Measurements from ENCODE around the gene ROR2. TPM values are rescaled to one million over a fixed set of nuclear protein-coding genes. Genes with fewer than 3 reads are reported as not detected.

ROR2 gene
- total and polyA plus RNA-seq, 2 of the 8 experiments (the other 6 are each of a cell fraction or from before 2014, with no cell fraction given) = 2.7 to 4.3 TPM

DNA sequence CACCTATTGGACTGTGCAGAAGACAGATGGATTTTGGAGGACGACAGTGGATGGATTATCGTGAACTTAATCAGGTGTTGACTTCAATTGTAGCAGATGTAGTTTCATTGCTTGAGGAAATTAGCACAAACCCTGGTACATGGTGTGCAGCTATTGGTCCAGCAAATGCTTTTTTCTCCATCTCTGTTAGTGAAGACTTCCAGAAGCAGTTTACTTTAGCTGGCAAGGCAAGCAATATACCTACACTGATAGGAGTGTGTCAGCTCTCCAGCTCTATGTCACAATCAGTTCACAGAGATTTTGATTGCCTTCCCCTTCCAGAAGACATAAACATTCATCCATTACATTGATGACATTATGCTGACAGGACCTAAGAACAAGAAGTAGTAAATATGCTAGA, 35.7 kb upstream of the ROR2 start:
- H2BK20ac ChIP-seq (ENCODE audit: low read length) = no peak overlapping the region
- DNase-seq (ENCODE audit: low read depth in 1 of 2, low spot score in 2 of 2) (no peak), FAIRE-seq (no peak)
- H3K23ac ChIP-seq (ENCODE audit: insufficient read length) = no peak overlapping the region
- WGBS, 2 experiments (ENCODE audit: extremely low coverage in 1 of 2, insufficient coverage in 1 of 2, insufficient read length in 1 of 2, insufficient replicate concordance in 2 of 2, low coverage in 1 of 2, low lambda C conversion rate in 2 of 2, missing lambda C conversion rate in 1 of 2) = 84% methylated on average over 2 of the region's 2 CpGs; no CpG with 5 or more reads in 1 of the 2 experiments
- H3K18ac ChIP-seq (ENCODE audit: extremely low read depth, low read length) = no peak overlapping the region
- H2BK12ac ChIP-seq (ENCODE audit: low read depth, low read length) = no peak overlapping the region
- H3K4me3 ChIP-seq (ENCODE audit: extremely low read depth in 1 of 4, insufficient read depth in 2 of 4, low read depth in 3 of 4, low read length in 4 of 4) = no peak overlapping the region
- no peak overlapping the region for H2AFZ ChIP-seq (ENCODE audit: low read length)
- H3K36me3 ChIP-seq (ENCODE audit: control insufficient read depth in 2 of 4, insufficient read depth in 4 of 4, low read length in 3 of 4) = no peaks in the 10 kb centered on the region
- CTCF ChIA-PET (ENCODE audit: partially characterized antibody) = interaction anchor here (15.3 kb wide), 1 partner anchor 31 kb away, joined by 180 read pairs; the partner anchor contains the start of gene ROR2
- no peak overlapping the region for H3K9ac ChIP-seq (replicated peaks in 1 of 4; ENCODE audit: extremely low read depth in 1 of 4, low read depth in 3 of 4, low read length in 3 of 4)
- H3K23me2 ChIP-seq (ENCODE audit: low read depth, low read length) = no peaks in the 10 kb centered on the region
- H3K79me1 ChIP-seq (ENCODE audit: low read depth, low read length) = no peaks in the 10 kb centered on the region
- H3K4me1 ChIP-seq (replicated peaks in 1 of 4; ENCODE audit: control insufficient read depth in 3 of 4, insufficient read depth in 4 of 4, low read length in 3 of 4) = no peaks in the 10 kb centered on the region
- H3K56ac ChIP-seq (replicated peaks; ENCODE audit: insufficient read length, low read depth, low read length) = no peak overlapping the region
- no peak overlapping the region for H2BK15ac ChIP-seq (ENCODE audit: low read length)
- H3K9me3 ChIP-seq (ENCODE audit: insufficient read depth in 2 of 2, low read depth in 1 of 2, low read length in 1 of 2) = peaks cover 5 to 6% of the 10 kb centered on the region in 2 experiments; a peak in 1 of 4 replicates
- no peak overlapping the region for H2AK5ac ChIP-seq (ENCODE audit: low read depth, low read length)
- H3K4me2 ChIP-seq (ENCODE audit: insufficient read depth in 1 of 2, low read depth in 2 of 2, low read length in 2 of 2) = no peak overlapping the region
- no peak overlapping the region for H4K8ac ChIP-seq (ENCODE audit: extremely low read depth, insufficient read depth, low read length)
- no peak overlapping the region for H4K91ac ChIP-seq (replicated peaks; ENCODE audit: insufficient read length, low read length)
- peaks cover 0 to 1% (median 0%) of the 10 kb centered on the region in 4 experiments; a peak in 1 of 7 replicates for H3K27me3 ChIP-seq (replicated peaks in 1 of 4; ENCODE audit: control insufficient read depth in 3 of 4, extremely low read depth in 1 of 4, insufficient read depth in 3 of 4, low read length in 3 of 4)
- H4K5ac ChIP-seq (ENCODE audit: insufficient read length, low read depth, low read length) = no peak overlapping the region
- no peak overlapping the region for H2BK120ac ChIP-seq (replicated peaks; ENCODE audit: low read depth, low read length)
- no peak overlapping the region for H3K27ac ChIP-seq (ENCODE audit: low read depth, low read length)
- POLR2A ChIA-PET (ENCODE audit: partially characterized antibody) = no interaction called here
- H4K20me1 ChIP-seq (replicated peaks in 1 of 2; ENCODE audit: control insufficient read depth in 1 of 2, insufficient read depth in 2 of 2, low read length in 2 of 2) = no peaks in the 10 kb centered on the region
- H3K79me2 ChIP-seq (ENCODE audit: control insufficient read depth in 1 of 2, insufficient read depth in 2 of 2, low read length in 2 of 2) = no peaks in the 10 kb centered on the region
- H3K4ac ChIP-seq (replicated peaks; ENCODE audit: insufficient read length, low read depth, low read length) = no peak overlapping the region
- no peak overlapping the region for H3K14ac ChIP-seq (ENCODE audit: insufficient read length)
- H2BK5ac ChIP-seq (ENCODE audit: low read depth, low read length) = no peak overlapping the region
- TF ChIP-seq CBX8 (IDR thresholded peaks at IDR 0.05; ENCODE audit: borderline replicate concordance, low read depth, low read length) = no peak
- no peak for TF ChIP-seq SUZ12 (IDR thresholded peaks at IDR 0.05; ENCODE audit: low read length)
- TF ChIP-seq CHD1 (IDR thresholded peaks at IDR 0.05; ENCODE audit: low read depth, low read length) = no peak
- TF ChIP-seq, protein P1, sequence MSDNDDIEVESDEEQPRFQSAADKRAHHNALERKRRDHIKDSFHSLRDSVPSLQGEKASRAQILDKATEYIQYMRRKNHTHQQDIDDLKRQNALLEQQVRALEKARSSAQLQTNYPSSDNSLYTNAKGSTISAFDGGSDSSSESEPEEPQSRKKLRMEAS (IDR thresholded peaks at IDR 0.05) = no peak
- TF ChIP-seq, protein P2, sequence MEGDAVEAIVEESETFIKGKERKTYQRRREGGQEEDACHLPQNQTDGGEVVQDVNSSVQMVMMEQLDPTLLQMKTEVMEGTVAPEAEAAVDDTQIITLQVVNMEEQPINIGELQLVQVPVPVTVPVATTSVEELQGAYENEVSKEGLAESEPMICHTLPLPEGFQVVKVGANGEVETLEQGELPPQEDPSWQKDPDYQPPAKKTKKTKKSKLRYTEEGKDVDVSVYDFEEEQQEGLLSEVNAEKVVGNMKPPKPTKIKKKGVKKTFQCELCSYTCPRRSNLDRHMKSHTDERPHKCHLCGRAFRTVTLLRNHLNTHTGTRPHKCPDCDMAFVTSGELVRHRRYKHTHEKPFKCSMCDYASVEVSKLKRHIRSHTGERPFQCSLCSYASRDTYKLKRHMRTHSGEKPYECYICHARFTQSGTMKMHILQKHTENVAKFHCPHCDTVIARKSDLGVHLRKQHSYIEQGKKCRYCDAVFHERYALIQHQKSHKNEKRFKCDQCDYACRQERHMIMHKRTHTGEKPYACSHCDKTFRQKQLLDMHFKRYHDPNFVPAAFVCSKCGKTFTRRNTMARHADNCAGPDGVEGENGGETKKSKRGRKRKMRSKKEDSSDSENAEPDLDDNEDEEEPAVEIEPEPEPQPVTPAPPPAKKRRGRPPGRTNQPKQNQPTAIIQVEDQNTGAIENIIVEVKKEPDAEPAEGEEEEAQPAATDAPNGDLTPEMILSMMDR (IDR thresholded peaks at IDR 0.05; ENCODE audit: control extremely low read depth in 1 of 3, insufficient read depth in 1 of 3, low read depth in 1 of 3, low read length in 3 of 3) = no peak
- no peak for TF ChIP-seq TAF1 (IDR thresholded peaks at IDR 0.05; ENCODE audit: low read depth, low read length)
- TF ChIP-seq EZH2 (IDR thresholded peaks at IDR 0.05; ENCODE audit: low read depth, low read length, severe bottlenecking) = no peak
- no peak for TF ChIP-seq POLR2AphosphoS5 (IDR thresholded peaks at IDR 0.05; ENCODE audit: low read depth, low read length)
- TF ChIP-seq CEBPB (IDR thresholded peaks at IDR 0.05; ENCODE audit: low read depth, low read length) = no peak
- TF ChIP-seq BRCA1 (IDR thresholded peaks at IDR 0.05; ENCODE audit: low read depth, low read length) = no peak
- no peak for TF ChIP-seq KDM1A (IDR thresholded peaks at IDR 0.05; ENCODE audit: borderline replicate concordance, low read length)
- TF ChIP-seq RNF2 (IDR thresholded peaks at IDR 0.05; ENCODE audit: borderline replicate concordance, low read depth, low read length, missing control alignments, poor library complexity, severe bottlenecking) = no peak

Data from H1 (cell line).